Prostate gland (tissue), 2 donors: Measurements from ENCODE around the gene ARHGAP9. TPM values are rescaled to one million over a fixed set of nuclear protein-coding genes. Genes with fewer than 3 reads are reported as not detected.
"Not testable (repeated sequence)": the region's sequence is repeated elsewhere in the genome, so short reads cannot be mapped to it uniquely, and the experiment has no call there.

ENCODE experiments used
- DNase-seq: peaks from one replicate; pipeline ENCODE4 v3.0.0-alpha.2; 2019; ENCODE audit warnings: low spot score
- H3K27ac ChIP-seq, 2 donors: fragments of 200-600 bp; sonication (generic); 2 replicates each; pipeline ENCODE4 v1.5.1; 2017 to 2019
- H3K27me3 ChIP-seq: fragments of 200-600 bp; sonication (generic); replicated peaks from 2 replicates; pipeline ENCODE4 v1.5.1; 2019; ENCODE audit not compliant: insufficient read depth
- H3K36me3 ChIP-seq, 2 donors: fragments of 200-600 bp; sonication (generic); 1 replicate in 1 of 2; 2 replicates in 1 of 2; pipeline versions ENCODE4 v1.5.1 to v1.8.1; 2017 to 2019
- H3K4me1 ChIP-seq: fragments of 200-600 bp; sonication (generic); replicated peaks from 2 replicates; pipeline ENCODE4 v1.5.1; 2019
- H3K4me3 ChIP-seq, 2 donors: fragments of 200-600 bp; sonication (generic); 2 replicates each; pipeline ENCODE4 v1.5.1; 2017 to 2019
- H3K9me3 ChIP-seq: fragments of 200-600 bp; sonication (generic); 2 replicates; pipeline ENCODE4 v1.5.1; 2017
- CTCF ChIP-seq, 4 experiments: fragments of 200-600 bp in 2 of 4; fragments of 450-650 bp in 2 of 4; sonication (generic) in 2 of 4; IDR thresholded peaks; 1 replicate in 3 of 4; 2 replicates in 1 of 4; pipeline ENCODE4 v1.5.1; 2016 to 2019; ENCODE audit warnings: antibody characterized with exemption in 4 of 4, mild to moderate bottlenecking in 2 of 4, moderate library complexity in 2 of 4
- POLR2A ChIP-seq: fragments of 450-650 bp; IDR thresholded peaks from one replicate; pipeline ENCODE4 v1.6.1; 2016; ENCODE audit warnings: antibody characterized with exemption, mild to moderate bottlenecking
- POLR2AphosphoS5 ChIP-seq: sonication (generic); formaldehyde crosslinking; IDR thresholded peaks from one replicate; pipeline ENCODE4 v1.6.1; 2017; ENCODE audit warnings: antibody characterized with exemption
- WGBS: methylation state at CpG from one replicate; pipeline ENCODE4 v1.1.5; 2018; 5-methylcytosine and 5-hydroxymethylcytosine counted together
- intact Hi-C: fragments of 100-400 bp; cut with DNase I; formaldehyde crosslinking; loops from one replicate; pipeline ENCODE4 v1.14.2; 2022
- total RNA-seq, 2 donors: library from RNA; depleted of rRNA; stranded (reverse); fragments of >200 nt; gene quantifications; one replicate each; pipeline ENCODE4 v1.1.0, GENCODE V29; 2016

Gene ARHGAP9
- total RNA-seq, 2 donors from 2014 or later = 3.5 to 13.6 TPM

- H3K36me3 ChIP-seq = peaks cover 7 to 8% of the 10 kb centered on the region in 2 donors
- intact Hi-C loops = no loop called here
- DNase-seq = no peak
These were observed 20.5 kb upstream of the ARHGAP9 start for GRCh38 chr12:57500213-57500612.

GRCh38 chr12:57498571-57498970, 18.9 kb upstream of the ARHGAP9 start:
- Histone ChIP-seq H3K36me3 (peaks cover 4 to 8% of the 10 kb centered on the region in 2 donors), H3K4me1 (no peaks in the 10 kb centered on the region), H3K4me3 (no peak overlapping the region), H3K27me3 (no peaks in the 10 kb centered on the region), H3K27ac (no peak overlapping the region), H3K9me3 (no peaks in the 10 kb centered on the region)
- intact Hi-C loops = no loop called here
- no peak for DNase-seq
- 89% methylated on average over 4 of the region's 4 CpGs for WGBS
- TF ChIP-seq POLR2AphosphoS5 = no peak
- no peak for TF ChIP-seq POLR2A
- TF ChIP-seq CTCF (IDR thresholded peaks at IDR 0.05) = no peak

More at GRCh38 chr12:57500213-57500612, 20.5 kb upstream of the ARHGAP9 start:
- H3K27me3 ChIP-seq = no peaks in the 10 kb centered on the region
- 94% methylated on average over 11 of the region's 11 CpGs for whole genome bisulfite sequencing
- no peak overlapping the region for H3K4me3 ChIP-seq
- TF ChIP-seq POLR2A (no peak), CTCF (IDR thresholded peaks at IDR 0.05) (no peak), POLR2AphosphoS5 (no peak)
- no peak overlapping the region for H3K27ac ChIP-seq
- no peaks in the 10 kb centered on the region for H3K4me1 ChIP-seq
- no peaks in the 10 kb centered on the region for H3K9me3 ChIP-seq

- WGBS = 78% methylated on average over 9 of the region's 9 CpGs
- H3K36me3 ChIP-seq = peaks cover 4 to 8% of the 10 kb centered on the region in 2 donors
- intact Hi-C loops = no loop called here
- no peak overlapping the region for H3K4me3 ChIP-seq
- no peaks in the 10 kb centered on the region for H3K9me3 ChIP-seq
- TF ChIP-seq CTCF (IDR thresholded peaks at IDR 0.05) (no peak), POLR2AphosphoS5 (no peak), POLR2A (no peak)
- DNase-seq = no peak
- no peak overlapping the region for H3K27ac ChIP-seq
- H3K4me1 ChIP-seq = no peaks in the 10 kb centered on the region
- no peaks in the 10 kb centered on the region for H3K27me3 ChIP-seq
These were observed 18.5 kb upstream of the ARHGAP9 start for GRCh38 chr12:57498132-57498502.

GRCh38 chr12:57497223-57498131, 17.8 kb upstream of the ARHGAP9 start:
- Histone ChIP-seq H3K4me1 (no peaks in the 10 kb centered on the region), H3K27ac (no peak overlapping the region), H3K9me3 (no peaks in the 10 kb centered on the region), H3K36me3 (peaks cover 4 to 8% of the 10 kb centered on the region in 2 donors), H3K27me3 (no peaks in the 10 kb centered on the region), H3K4me3 (no peak overlapping the region)
- intact Hi-C loops = no loop called here
- no peak for DNase-seq
- TF ChIP-seq POLR2AphosphoS5 = no peak
- TF ChIP-seq POLR2A = no peak
- no peak for TF ChIP-seq CTCF (IDR thresholded peaks at IDR 0.05)
- 93% methylated on average over 12 of the region's 12 CpGs for WGBS

- Histone ChIP-seq H3K4me3 (no peak overlapping the region), H3K9me3 (no peaks in the 10 kb centered on the region), H3K36me3 (peaks cover 4 to 8% of the 10 kb centered on the region in 2 donors), H3K4me1 (no peaks in the 10 kb centered on the region), H3K27me3 (no peaks in the 10 kb centered on the region), H3K27ac (no peak overlapping the region)
- DNase-seq = no peak
- no peak for TF ChIP-seq CTCF (IDR thresholded peaks at IDR 0.05)
- TF ChIP-seq POLR2AphosphoS5 = no peak
- no peak for TF ChIP-seq POLR2A
- intact Hi-C loops = no loop called here
These were observed 17.2 kb upstream of the ARHGAP9 start for GRCh38 chr12:57496822-57497221.

- intact Hi-C loops, H3K27me3 ChIP-seq, H3K4me1 ChIP-seq, DNase-seq, H3K4me3 ChIP-seq, H3K9me3 ChIP-seq, H3K27ac ChIP-seq, H3K36me3 ChIP-seq: not testable (repeated sequence)
- 92% methylated on average over 19 of the region's 48 CpGs for WGBS
These were observed 15.5 kb upstream of the ARHGAP9 start for GRCh38 chr12:57495051-57495701.
